Measurements from ENCODE around the gene SUGCT.
"Not testable (repeated sequence)": the region's sequence is repeated elsewhere in the genome, so short reads cannot be mapped to it uniquely, and the experiment has no call there.

Gene SUGCT

DNA sequence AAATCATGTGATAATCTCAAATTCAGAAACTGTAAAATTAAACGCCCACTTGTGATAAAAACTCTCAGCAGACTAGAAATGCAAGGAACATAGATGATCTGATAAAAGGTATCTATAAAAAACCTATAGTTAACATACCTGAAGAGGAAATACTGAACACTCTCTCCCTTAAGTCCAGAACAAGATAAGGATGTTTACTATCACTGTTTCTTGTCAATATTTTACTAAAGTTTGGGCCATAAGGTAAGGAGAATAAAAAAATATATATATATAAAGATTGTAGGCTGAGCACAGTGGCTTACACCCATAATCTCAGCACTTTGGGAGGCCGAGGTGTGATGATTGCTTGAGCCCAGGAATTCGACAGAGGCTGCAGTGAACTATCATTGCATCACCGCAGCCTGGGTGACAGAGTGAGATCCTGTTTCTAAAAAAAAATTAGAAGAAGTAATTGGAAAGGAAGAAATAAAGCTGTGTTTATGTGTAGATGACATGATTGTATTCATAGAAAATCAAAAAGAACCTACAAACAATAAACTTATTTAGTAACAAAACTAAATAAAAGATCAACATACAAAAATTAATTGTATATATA lies 28.8 kb upstream of the SUGCT start:
- Histone ChIP-seq H3K27me3 (ENCODE audit: control insufficient read depth in 1 of 2, insufficient read depth in 2 of 2, low read length in 2 of 2) (no peaks in the 10 kb centered on the region), H3K4me1 (ENCODE audit: control insufficient read depth, insufficient read depth, low read length) (no peaks in the 10 kb centered on the region), H3K4me3 (ENCODE audit: low read length in 2 of 2) (no peak overlapping the region), H3K36me3 (ENCODE audit: control insufficient read depth in 2 of 2, insufficient read depth in 2 of 2, low read length in 2 of 2) (peaks cover 0 to 2% of the 10 kb centered on the region in 2 donors), H3K27ac (ENCODE audit: low read length) (no peak overlapping the region), H3K9ac (ENCODE audit: low read length in 2 of 2) (no peak overlapping the region), H3K9me3 (ENCODE audit: control insufficient read depth in 2 of 2, low read length in 2 of 2) (no peaks in the 10 kb centered on the region)

DNA sequence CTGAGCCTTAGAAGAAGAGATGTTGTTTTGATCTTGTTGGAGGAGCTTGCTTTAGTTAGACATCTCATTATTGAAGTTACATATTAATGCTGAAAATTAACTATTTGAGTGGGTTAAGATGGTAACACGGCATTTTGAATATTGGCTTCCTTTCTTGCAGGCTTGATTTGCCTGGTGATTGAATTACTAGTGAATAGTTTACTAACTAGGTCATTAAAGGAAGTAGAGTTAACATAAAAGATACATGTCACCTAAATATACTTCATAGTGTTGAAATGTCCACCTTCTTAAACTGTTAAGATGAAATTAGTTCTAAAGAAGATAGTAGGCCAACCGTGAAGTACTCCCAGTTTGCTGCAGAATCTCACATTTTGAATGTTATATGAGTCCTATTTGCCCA lies 18.9 kb upstream of the SUGCT start:
- H3K27me3 ChIP-seq (ENCODE audit: control insufficient read depth in 1 of 2, insufficient read depth in 2 of 2, low read length in 2 of 2) = no peaks in the 10 kb centered on the region
- H3K9ac ChIP-seq (ENCODE audit: low read length in 2 of 2) = no peak overlapping the region
- H3K27ac ChIP-seq (ENCODE audit: low read length) = no peak overlapping the region
- no peaks in the 10 kb centered on the region for H3K4me1 ChIP-seq (ENCODE audit: control insufficient read depth, insufficient read depth, low read length)
- H3K9me3 ChIP-seq (ENCODE audit: control insufficient read depth in 2 of 2, low read length in 2 of 2) = no peaks in the 10 kb centered on the region
- H3K4me3 ChIP-seq (ENCODE audit: low read length in 2 of 2) = no peak overlapping the region
- no peaks in the 10 kb centered on the region for H3K36me3 ChIP-seq (ENCODE audit: control insufficient read depth in 2 of 2, insufficient read depth in 2 of 2, low read length in 2 of 2)

DNA sequence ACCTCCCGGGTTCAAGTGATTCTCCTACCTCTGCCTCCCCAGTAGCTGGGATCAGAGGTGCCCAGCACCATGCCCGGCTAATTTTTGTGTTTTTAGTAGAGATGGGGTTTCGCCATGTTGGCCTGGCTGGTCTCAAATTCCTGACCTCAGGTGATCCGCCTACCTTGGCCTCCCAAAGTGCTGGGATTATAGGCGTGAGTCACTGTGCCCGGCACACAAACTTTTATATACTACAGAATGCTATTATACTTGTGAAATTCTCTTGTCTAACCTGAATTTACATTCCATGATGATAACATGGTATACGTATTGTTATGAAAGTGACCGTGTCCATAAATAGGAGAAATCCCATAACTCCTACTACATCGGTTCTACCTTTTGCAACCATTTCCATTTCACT lies 17.6 kb upstream of the SUGCT start:
- not testable (repeated sequence) for H3K27me3 ChIP-seq (ENCODE audit: control insufficient read depth in 1 of 2, insufficient read depth in 2 of 2, low read length in 2 of 2); H3K9ac ChIP-seq (ENCODE audit: low read length in 2 of 2); H3K36me3 ChIP-seq (ENCODE audit: control insufficient read depth in 2 of 2, insufficient read depth in 2 of 2, low read length in 2 of 2); H3K4me3 ChIP-seq (ENCODE audit: low read length in 2 of 2); H3K27ac ChIP-seq (ENCODE audit: low read length); H3K4me1 ChIP-seq (ENCODE audit: control insufficient read depth, insufficient read depth, low read length); H3K9me3 ChIP-seq (ENCODE audit: control insufficient read depth in 2 of 2, low read length in 2 of 2)

DNA sequence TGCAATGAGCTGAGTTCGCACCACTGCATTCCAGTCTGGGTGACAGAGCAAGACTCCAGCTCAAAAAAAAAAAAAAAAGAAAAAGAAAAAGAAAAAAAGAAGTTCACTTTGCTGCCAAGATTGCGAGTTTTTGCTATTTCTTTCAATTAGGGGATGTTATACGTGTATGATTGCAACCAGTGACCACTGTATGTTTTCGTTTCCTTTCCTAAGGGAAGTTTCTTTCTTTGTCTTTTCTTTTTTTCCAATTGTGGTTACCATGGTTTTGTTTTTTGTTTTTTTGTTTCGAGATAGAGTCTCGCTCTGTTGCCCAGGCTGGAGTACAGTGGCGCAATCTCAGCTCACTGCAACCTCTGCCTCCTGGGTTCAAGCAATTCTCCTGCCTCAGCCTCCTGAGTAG lies 16.6 kb upstream of the SUGCT start:
- H3K4me3 ChIP-seq (ENCODE audit: low read length in 2 of 2); H3K9me3 ChIP-seq (ENCODE audit: control insufficient read depth in 2 of 2, low read length in 2 of 2): not testable (repeated sequence)

DNA sequence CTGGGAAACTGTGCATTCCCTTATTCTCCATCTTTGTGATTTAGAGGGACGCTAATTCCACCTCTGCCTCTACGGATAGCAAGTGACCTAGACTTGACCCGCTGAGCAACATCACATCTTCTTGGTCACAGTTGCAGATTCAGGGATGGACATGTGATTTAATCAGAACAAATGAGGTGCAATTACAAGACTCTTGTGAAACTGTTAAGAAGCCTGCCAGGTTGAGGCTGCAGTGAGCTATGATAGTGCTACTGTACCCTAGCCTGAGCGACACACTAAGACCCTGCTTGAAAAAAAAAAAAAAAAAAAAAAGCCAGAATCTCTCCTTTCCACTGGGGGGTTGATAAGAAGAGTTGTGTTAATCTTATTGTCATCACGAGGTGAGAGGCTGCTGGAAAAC lies 14.8 kb upstream of the SUGCT start:
- Histone ChIP-seq H3K9ac (ENCODE audit: low read length in 2 of 2) (no peak overlapping the region), H3K4me1 (ENCODE audit: control insufficient read depth, insufficient read depth, low read length) (no peaks in the 10 kb centered on the region), H3K27ac (ENCODE audit: low read length) (no peak overlapping the region), H3K27me3 (ENCODE audit: control insufficient read depth in 1 of 2, insufficient read depth in 2 of 2, low read length in 2 of 2) (no peaks in the 10 kb centered on the region), H3K9me3 (ENCODE audit: control insufficient read depth in 2 of 2, low read length in 2 of 2) (no peaks in the 10 kb centered on the region), H3K36me3 (ENCODE audit: control insufficient read depth in 2 of 2, insufficient read depth in 2 of 2, low read length in 2 of 2) (no peaks in the 10 kb centered on the region), H3K4me3 (ENCODE audit: low read length in 2 of 2) (no peak overlapping the region)

More for the DNA sequence above, 16.6 kb upstream of the SUGCT start:
- not testable (repeated sequence) for H3K36me3 ChIP-seq (ENCODE audit: control insufficient read depth in 2 of 2, insufficient read depth in 2 of 2, low read length in 2 of 2); H3K27ac ChIP-seq (ENCODE audit: low read length); H3K27me3 ChIP-seq (ENCODE audit: control insufficient read depth in 1 of 2, insufficient read depth in 2 of 2, low read length in 2 of 2); H3K9ac ChIP-seq (ENCODE audit: low read length in 2 of 2); H3K4me1 ChIP-seq (ENCODE audit: control insufficient read depth, insufficient read depth, low read length)

DNA sequence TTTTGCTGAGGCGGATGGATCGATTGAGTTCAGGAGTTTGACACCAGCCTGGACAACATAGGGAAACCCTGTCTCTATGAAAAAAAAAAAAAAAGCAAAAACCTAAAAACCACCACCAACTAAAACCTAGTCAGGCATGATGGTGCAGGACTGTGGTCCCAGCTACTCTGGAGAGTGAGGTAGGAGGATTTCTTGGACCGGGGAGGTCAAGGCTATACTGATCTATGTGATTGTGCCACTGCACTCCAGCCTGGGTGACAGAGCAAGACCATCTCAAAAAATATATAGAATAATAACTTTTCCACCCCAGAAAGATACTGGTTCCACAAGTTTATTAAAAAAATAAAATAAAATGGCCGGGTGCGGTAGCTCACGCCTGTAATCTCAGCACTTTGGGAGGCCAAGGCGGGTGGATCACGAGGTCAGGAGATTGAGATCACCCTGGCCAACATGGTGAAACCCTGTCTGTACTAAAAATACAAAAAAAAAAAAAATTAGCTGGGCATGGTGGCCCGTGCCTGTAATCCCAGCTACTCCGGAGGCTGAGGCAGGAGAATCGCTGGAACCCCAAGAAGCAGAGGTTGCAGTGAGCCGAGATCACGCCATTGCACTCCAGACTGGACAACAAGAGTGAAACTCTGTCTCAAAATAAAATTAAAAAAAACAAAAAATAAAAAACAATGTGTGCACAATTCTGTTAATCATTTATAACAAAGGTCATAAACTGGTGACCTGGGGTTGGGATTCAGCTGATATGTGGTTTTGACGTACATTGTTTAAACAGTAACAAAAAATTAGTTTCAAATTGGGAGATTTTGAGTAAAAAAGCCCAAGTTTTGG lies 12.5 kb upstream of the SUGCT start:
- not testable (repeated sequence) for H3K36me3 ChIP-seq (ENCODE audit: control insufficient read depth in 2 of 2, insufficient read depth in 2 of 2, low read length in 2 of 2); H3K27ac ChIP-seq (ENCODE audit: low read length); H3K9ac ChIP-seq (ENCODE audit: low read length in 2 of 2); H3K27me3 ChIP-seq (ENCODE audit: control insufficient read depth in 1 of 2, insufficient read depth in 2 of 2, low read length in 2 of 2); H3K9me3 ChIP-seq (ENCODE audit: control insufficient read depth in 2 of 2, low read length in 2 of 2); H3K4me3 ChIP-seq (ENCODE audit: low read length in 2 of 2); H3K4me1 ChIP-seq (ENCODE audit: control insufficient read depth, insufficient read depth, low read length)

DNA sequence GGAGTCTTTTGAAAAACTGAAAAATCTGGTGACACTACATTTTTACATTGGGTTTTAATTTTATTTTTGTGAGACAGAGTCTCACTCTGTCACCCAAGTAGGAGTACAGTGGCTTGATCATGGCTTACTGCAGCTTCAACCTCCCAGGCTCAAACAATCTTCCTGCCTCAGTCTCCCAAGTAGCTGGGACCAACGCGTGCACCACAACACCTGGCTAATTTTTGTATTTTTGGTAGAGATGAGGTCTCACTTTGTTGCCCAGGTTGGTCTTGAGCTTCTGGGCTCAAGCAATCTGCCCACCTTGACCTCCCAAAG lies 11.9 kb upstream of the SUGCT start:
- H3K27ac ChIP-seq (ENCODE audit: low read length) = no peak overlapping the region
- H3K9me3 ChIP-seq (ENCODE audit: control insufficient read depth in 2 of 2, low read length in 2 of 2) = no peaks in the 10 kb centered on the region
- no peaks in the 10 kb centered on the region for H3K4me1 ChIP-seq (ENCODE audit: control insufficient read depth, insufficient read depth, low read length)
- no peak overlapping the region for H3K9ac ChIP-seq (ENCODE audit: low read length in 2 of 2)
- H3K4me3 ChIP-seq (ENCODE audit: low read length in 2 of 2) = no peak overlapping the region
- no peaks in the 10 kb centered on the region for H3K27me3 ChIP-seq (ENCODE audit: control insufficient read depth in 1 of 2, insufficient read depth in 2 of 2, low read length in 2 of 2)
- H3K36me3 ChIP-seq (ENCODE audit: control insufficient read depth in 2 of 2, insufficient read depth in 2 of 2, low read length in 2 of 2) = no peaks in the 10 kb centered on the region

DNA sequence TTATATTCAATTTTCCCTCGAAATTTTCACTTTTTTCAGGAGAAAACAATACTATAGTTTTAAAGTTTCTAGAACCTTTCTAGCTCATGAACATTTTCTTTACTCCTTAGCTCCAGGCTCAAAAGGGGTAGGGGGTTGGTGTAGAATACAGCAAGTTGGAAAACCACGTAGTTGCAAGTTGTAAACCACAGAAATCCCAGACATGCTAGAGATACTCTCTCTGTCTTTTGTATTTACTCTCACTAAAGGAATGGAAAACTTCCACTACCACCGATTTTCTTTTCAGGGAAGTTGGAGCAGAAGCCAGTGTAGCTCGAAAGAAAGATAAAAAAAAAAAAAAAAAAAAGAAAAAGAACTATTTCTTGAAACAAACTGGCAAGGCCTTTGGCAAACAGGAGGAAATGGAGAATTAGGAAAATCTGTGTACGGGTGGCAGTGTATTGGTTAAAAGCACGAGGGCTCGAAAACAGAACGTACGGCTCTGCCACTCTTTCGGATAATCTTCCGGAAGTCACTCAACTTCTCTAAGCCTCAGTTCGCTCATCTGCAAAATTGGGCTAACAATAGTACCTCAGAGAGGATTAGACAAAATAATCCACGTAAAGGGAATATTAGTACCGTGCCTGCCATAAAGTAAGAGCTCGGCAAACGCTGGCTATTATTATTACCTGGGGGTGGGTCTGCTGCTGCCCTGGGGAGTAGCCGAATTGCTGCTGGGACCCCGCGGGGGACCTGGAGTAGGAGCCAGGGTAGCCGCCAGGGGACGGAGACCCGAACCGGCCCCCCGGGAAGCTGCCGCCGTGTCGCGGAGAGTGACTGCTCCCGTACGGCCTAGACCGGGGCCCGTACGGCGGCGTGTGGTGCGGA lies 1.0 kb upstream of the SUGCT start:
- H3K9ac ChIP-seq (ENCODE audit: low read length in 2 of 2) = peak overlapping the region; percentile 88 to 97
- no peaks in the 10 kb centered on the region for H3K9me3 ChIP-seq (ENCODE audit: control insufficient read depth in 2 of 2, low read length in 2 of 2)
- no peaks in the 10 kb centered on the region for H3K36me3 ChIP-seq (ENCODE audit: control insufficient read depth in 2 of 2, insufficient read depth in 2 of 2, low read length in 2 of 2)
- H3K4me1 ChIP-seq (ENCODE audit: control insufficient read depth, insufficient read depth, low read length) = peaks cover 10% of the 10 kb centered on the region
- H3K27ac ChIP-seq (ENCODE audit: low read length) = peak overlapping the region; percentile 86
- peak overlapping the region; percentile 79 to 94 for H3K4me3 ChIP-seq (ENCODE audit: low read length in 2 of 2)
- no peaks in the 10 kb centered on the region for H3K27me3 ChIP-seq (ENCODE audit: control insufficient read depth in 1 of 2, insufficient read depth in 2 of 2, low read length in 2 of 2)

DNA sequence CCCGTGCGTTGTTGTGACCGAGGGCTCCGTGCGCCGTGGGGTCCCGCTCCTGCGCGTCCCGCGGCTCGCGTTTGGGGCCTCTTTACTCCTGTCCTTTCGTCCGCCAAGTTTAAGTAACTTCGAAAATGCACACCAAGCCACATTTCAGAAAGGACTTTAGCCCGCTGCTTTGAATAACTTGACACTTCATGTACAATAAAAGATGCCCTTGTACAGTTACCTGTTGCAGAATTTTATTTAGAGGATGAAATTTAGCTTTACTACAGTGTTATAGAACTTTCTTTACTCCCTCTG lies 459 bp downstream of the SUGCT start:
- H3K9ac ChIP-seq (ENCODE audit: low read length in 2 of 2) = peak overlapping the region; percentile 78 to 88
- peak overlapping the region; percentile 79 to 94 for H3K4me3 ChIP-seq (ENCODE audit: low read length in 2 of 2)
- H3K9me3 ChIP-seq (ENCODE audit: control insufficient read depth in 2 of 2, low read length in 2 of 2) = no peaks in the 10 kb centered on the region
- no peaks in the 10 kb centered on the region for H3K27me3 ChIP-seq (ENCODE audit: control insufficient read depth in 1 of 2, insufficient read depth in 2 of 2, low read length in 2 of 2)
- no peaks in the 10 kb centered on the region for H3K36me3 ChIP-seq (ENCODE audit: control insufficient read depth in 2 of 2, insufficient read depth in 2 of 2, low read length in 2 of 2)
- peaks cover 10% of the 10 kb centered on the region for H3K4me1 ChIP-seq (ENCODE audit: control insufficient read depth, insufficient read depth, low read length)
- H3K27ac ChIP-seq (ENCODE audit: low read length) = peak overlapping the region; percentile 86

DNA sequence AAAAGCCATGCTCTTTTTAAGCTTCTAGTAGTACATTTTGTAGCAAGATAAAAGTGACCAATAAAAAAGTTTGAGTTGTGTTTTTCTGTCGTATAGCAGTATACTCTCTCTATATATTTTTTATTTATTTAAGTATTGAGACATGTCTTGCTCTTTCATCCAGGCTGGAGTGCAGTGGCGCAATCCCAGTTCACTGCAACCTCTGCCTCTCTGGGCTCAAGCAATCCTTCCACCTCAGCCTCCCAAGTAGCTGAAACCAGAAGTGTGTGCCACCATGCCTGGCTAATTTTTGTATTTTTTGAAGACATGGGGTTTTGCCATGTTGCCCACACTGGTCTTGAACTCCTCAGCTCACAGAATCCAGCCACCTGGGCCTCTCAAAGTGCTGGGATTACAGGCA lies 2.8 kb downstream of the SUGCT start:
- Histone ChIP-seq H3K4me3 (ENCODE audit: low read length in 2 of 2) (no peak overlapping the region), H3K27me3 (ENCODE audit: control insufficient read depth in 1 of 2, insufficient read depth in 2 of 2, low read length in 2 of 2) (no peaks in the 10 kb centered on the region), H3K36me3 (ENCODE audit: control insufficient read depth in 2 of 2, insufficient read depth in 2 of 2, low read length in 2 of 2) (no peaks in the 10 kb centered on the region), H3K9ac (ENCODE audit: low read length in 2 of 2) (no peak overlapping the region), H3K9me3 (ENCODE audit: control insufficient read depth in 2 of 2, low read length in 2 of 2) (no peaks in the 10 kb centered on the region), H3K4me1 (ENCODE audit: control insufficient read depth, insufficient read depth, low read length) (peaks cover 5% of the 10 kb centered on the region), H3K27ac (ENCODE audit: low read length) (no peak overlapping the region)

DNA sequence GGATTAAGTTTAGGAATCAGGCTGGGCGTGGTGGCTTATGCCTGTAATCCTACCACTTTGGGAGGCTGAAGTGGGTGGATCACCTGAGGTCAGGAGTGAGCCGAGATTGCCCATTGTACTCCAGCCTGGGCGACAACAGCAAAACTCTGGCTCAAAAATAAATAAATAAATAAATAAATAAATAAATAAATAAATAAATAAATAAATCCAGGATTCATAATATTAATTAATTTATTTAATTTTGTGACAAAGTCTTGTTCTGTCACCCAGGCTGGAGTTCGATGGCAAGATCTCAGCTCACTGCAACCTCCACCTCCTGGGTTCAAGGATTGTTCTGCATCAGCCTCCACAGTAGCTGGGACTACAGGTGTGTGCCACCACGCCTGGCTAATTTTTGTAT lies 4.2 kb downstream of the SUGCT start:
- Histone ChIP-seq H3K9me3 (ENCODE audit: control insufficient read depth in 2 of 2, low read length in 2 of 2) (no peaks in the 10 kb centered on the region), H3K27ac (ENCODE audit: low read length) (no peak overlapping the region), H3K27me3 (ENCODE audit: control insufficient read depth in 1 of 2, insufficient read depth in 2 of 2, low read length in 2 of 2) (no peaks in the 10 kb centered on the region), H3K9ac (ENCODE audit: low read length in 2 of 2) (no peak overlapping the region), H3K4me3 (ENCODE audit: low read length in 2 of 2) (no peak overlapping the region), H3K4me1 (ENCODE audit: control insufficient read depth, insufficient read depth, low read length) (peaks cover 3% of the 10 kb centered on the region), H3K36me3 (ENCODE audit: control insufficient read depth in 2 of 2, insufficient read depth in 2 of 2, low read length in 2 of 2) (no peaks in the 10 kb centered on the region)
